ENCODE results near the gene CYP4V2.

DNA sequence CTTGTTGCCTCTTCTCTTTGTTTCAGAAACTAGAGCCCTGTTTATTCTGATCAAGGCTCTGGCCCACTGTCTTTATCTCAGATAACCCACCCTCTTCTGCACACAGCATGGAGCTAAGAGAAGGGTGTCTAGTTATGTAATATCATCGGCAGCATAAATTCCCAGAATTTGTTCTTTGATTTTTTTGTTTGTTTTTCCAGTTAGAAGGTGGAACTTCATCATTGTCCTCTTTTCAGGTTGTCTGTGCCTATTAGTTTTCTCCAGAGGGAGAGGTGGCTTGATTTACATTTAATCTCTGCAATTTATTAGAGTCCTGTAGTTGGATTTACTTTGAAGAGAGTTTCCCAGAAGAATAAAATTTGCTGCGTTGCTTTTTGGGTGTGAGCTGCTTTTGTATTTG lies 59.4 kb downstream of the CYP4V2 start:
- TF ChIP-seq ZNF384 (IDR thresholded peaks at IDR 0.05): no peak
- TF ChIP-seq ARNT (IDR thresholded peaks at IDR 0.05): no peak
- TF ChIP-seq SP1 (IDR thresholded peaks at IDR 0.05): no peak
- TF ChIP-seq, protein P1, sequence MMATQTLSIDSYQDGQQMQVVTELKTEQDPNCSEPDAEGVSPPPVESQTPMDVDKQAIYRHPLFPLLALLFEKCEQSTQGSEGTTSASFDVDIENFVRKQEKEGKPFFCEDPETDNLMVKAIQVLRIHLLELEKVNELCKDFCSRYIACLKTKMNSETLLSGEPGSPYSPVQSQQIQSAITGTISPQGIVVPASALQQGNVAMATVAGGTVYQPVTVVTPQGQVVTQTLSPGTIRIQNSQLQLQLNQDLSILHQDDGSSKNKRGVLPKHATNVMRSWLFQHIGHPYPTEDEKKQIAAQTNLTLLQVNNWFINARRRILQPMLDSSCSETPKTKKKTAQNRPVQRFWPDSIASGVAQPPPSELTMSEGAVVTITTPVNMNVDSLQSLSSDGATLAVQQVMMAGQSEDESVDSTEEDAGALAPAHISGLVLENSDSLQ (IDR thresholded peaks at IDR 0.05): no peak

All from HEK293T (cell line).